C4-2B (cell line): ENCODE results near the gene CCNE1.

ENCODE experiments used
- H3K27ac ChIP-seq: fragments of 450-650 bp; 2 replicates; pipeline ENCODE4 v1.5.1; 2017
- CTCF ChIP-seq: fragments of 450-650 bp; conservative IDR thresholded peaks from 2 replicates; pipeline ENCODE4 v1.5.1; 2017; ENCODE audit warnings: mild to moderate bottlenecking
- ZFX ChIP-seq: fragments of 450-650 bp; IDR thresholded peaks from 2 replicates; pipeline ENCODE4 v1.6.1; 2017

CCNE1 gene

GRCh38 chr19:29804493-29804892 is 7.3 kb upstream of the CCNE1 start:
- H3K27ac ChIP-seq, result no peak overlapping the region
- TF ChIP-seq CTCF (no peak), ZFX (no peak)

- no peak overlapping the region for H3K27ac ChIP-seq
- no peak for TF ChIP-seq ZFX
- no peak for TF ChIP-seq CTCF
Observed at GRCh38 chr19:29805031-29805965, 6.5 kb upstream of the CCNE1 start.

- TF ChIP-seq ZFX (no peak), CTCF (no peak)
- H3K27ac ChIP-seq, result no peak overlapping the region
Observed at GRCh38 chr19:29806098-29806866, 5.5 kb upstream of the CCNE1 start.

GRCh38 chr19:29807178-29807577 is 4.6 kb upstream of the CCNE1 start:
- H3K27ac ChIP-seq, result no peak overlapping the region
- no peak for TF ChIP-seq ZFX

GRCh38 chr19:29807870-29808405 is 3.9 kb upstream of the CCNE1 start:
- H3K27ac ChIP-seq, result no peak overlapping the region
- TF ChIP-seq CTCF (no peak), ZFX (no peak)

- H3K27ac ChIP-seq, result 0 out of 2 replicates have a peak overlapping the region, but pooled peaks have one; percentile 69
- TF ChIP-seq ZFX (no peak), CTCF (no peak)
Observed at GRCh38 chr19:29809795-29810503, 1.8 kb upstream of the CCNE1 start.

GRCh38 chr19:29810504-29810871 is 1.3 kb upstream of the CCNE1 start:
- peak overlapping the region; percentile 69 for H3K27ac ChIP-seq
- TF ChIP-seq CTCF, result no peak
- no peak for TF ChIP-seq ZFX
